KMS-11 (cell line): ENCODE data around the gene SCP2.
A peak's percentile ranks its signal among the peaks of the same experiment; 100 is the strongest.

Source experiments
- H2AFZ ChIP-seq: fragments of 200-600 bp; sonication (generic); 2 replicates; pipeline ENCODE4 v1.6.1; 2016; ENCODE audit warnings: antibody characterized with exemption, mixed run types, low read depth
- H3K27ac ChIP-seq: fragments of 200-600 bp; sonication (generic); 2 replicates; pipeline ENCODE4 v1.6.1; 2016; ENCODE audit warnings: mild to moderate bottlenecking, mixed run types
- H3K27me3 ChIP-seq: fragments of 200-600 bp; sonication (generic); 2 replicates; pipeline ENCODE4 v1.6.1; 2017; ENCODE audit warnings: mild to moderate bottlenecking, low read depth, mixed run types, moderate library complexity; ENCODE audit not compliant: insufficient read depth
- H3K36me3 ChIP-seq: fragments of 200-600 bp; sonication (generic); 2 replicates; pipeline ENCODE4 v1.6.1; 2017; ENCODE audit warnings: mild to moderate bottlenecking, mixed run types; ENCODE audit not compliant: insufficient read depth
- H3K4me1 ChIP-seq: fragments of 200-600 bp; sonication (generic); 2 replicates; pipeline ENCODE4 v1.6.1; 2016; ENCODE audit warnings: mild to moderate bottlenecking, low read depth, mixed run types; ENCODE audit not compliant: poor library complexity, severe bottlenecking
- H3K4me2 ChIP-seq: fragments of 200-600 bp; sonication (generic); 2 replicates; pipeline ENCODE4 v1.7.0; 2016; ENCODE audit warnings: mild to moderate bottlenecking, mixed run types
- H3K4me3 ChIP-seq: fragments of 200-600 bp; sonication (generic); IDR thresholded peaks from 2 replicates; pipeline ENCODE4 v1.6.1; 2017; ENCODE audit warnings: low read depth, low read length, mixed read lengths; ENCODE audit not compliant: insufficient read depth
- H3K79me2 ChIP-seq: fragments of 200-600 bp; sonication (generic); 2 replicates; pipeline ENCODE4 v1.6.1; 2016; ENCODE audit warnings: low read depth, mixed run types; ENCODE audit not compliant: insufficient read depth
- H3K9ac ChIP-seq: fragments of 200-600 bp; sonication (generic); 2 replicates; pipeline ENCODE4 v1.6.1; 2016; ENCODE audit warnings: mild to moderate bottlenecking, mixed run types
- H4K20me1 ChIP-seq: fragments of 200-600 bp; sonication (generic); 2 replicates; pipeline ENCODE4 v1.6.1; 2016; ENCODE audit warnings: mild to moderate bottlenecking, mixed run types; ENCODE audit not compliant: insufficient read depth
- TF ChIP-seq, protein P1 (sequence below): fragments of 200-600 bp; sonication (generic); conservative IDR thresholded peaks from 2 replicates; pipeline ENCODE4 v1.6.1; 2017; ENCODE audit warnings: low read depth, mild to moderate bottlenecking, antibody characterized with exemption, low read length, moderate library complexity, mixed read lengths

Gene SCP2, protein sequence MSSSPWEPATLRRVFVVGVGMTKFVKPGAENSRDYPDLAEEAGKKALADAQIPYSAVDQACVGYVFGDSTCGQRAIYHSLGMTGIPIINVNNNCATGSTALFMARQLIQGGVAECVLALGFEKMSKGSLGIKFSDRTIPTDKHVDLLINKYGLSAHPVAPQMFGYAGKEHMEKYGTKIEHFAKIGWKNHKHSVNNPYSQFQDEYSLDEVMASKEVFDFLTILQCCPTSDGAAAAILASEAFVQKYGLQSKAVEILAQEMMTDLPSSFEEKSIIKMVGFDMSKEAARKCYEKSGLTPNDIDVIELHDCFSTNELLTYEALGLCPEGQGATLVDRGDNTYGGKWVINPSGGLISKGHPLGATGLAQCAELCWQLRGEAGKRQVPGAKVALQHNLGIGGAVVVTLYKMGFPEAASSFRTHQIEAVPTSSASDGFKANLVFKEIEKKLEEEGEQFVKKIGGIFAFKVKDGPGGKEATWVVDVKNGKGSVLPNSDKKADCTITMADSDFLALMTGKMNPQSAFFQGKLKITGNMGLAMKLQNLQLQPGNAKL

DNA sequence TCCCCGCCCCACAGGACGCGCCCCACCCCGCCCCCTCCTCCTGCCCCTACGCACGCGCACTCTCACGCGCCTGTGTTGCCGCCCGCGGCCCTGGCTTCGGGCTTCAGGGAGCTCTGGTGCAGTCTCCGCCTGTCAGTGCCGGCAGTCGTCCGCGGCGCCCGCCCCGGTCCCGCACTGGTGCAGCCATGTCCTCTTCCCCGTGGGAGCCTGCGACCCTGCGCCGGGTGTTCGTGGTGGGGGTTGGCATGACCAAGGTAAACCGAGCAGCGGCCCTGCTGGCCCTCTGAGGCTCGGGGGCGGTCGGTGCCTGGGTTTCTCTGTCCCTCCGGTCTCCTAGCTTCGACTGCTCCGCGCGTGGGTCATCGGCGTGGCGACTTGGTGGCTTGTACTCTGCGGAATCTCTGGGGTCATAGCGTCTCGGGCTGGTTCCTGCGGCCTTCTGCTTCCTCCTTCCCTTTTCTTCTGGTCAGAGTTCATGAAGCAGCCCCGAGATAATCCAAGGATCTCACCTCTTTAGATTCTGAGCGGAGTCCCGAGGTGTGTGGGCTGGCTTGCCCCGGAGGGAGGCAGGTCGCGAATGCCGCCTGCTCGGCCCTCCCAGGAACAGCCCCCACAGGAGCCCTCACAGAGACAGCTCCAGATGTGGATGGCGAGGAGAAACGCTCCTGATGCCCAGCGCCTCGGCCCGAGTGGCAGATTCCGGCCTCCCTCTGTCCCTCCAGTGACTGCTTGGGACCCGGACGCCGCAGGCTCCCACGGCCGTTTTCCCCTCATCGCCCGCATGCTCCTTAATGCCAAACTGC, at the start of gene SCP2:
Gene SCP2 (plus strand): TSS at position 65 of the 803 bp plus-strand sequence. CDS start 121 bp downstream, at position 186.
- no peaks in the 10 kb centered on the region for H3K4me1 ChIP-seq
- peak within 1 kb of the TSS; percentile 85 for H2AFZ ChIP-seq
- H3K27me3 ChIP-seq = no peaks in the 10 kb centered on the region
- TF ChIP-seq, protein P1, sequence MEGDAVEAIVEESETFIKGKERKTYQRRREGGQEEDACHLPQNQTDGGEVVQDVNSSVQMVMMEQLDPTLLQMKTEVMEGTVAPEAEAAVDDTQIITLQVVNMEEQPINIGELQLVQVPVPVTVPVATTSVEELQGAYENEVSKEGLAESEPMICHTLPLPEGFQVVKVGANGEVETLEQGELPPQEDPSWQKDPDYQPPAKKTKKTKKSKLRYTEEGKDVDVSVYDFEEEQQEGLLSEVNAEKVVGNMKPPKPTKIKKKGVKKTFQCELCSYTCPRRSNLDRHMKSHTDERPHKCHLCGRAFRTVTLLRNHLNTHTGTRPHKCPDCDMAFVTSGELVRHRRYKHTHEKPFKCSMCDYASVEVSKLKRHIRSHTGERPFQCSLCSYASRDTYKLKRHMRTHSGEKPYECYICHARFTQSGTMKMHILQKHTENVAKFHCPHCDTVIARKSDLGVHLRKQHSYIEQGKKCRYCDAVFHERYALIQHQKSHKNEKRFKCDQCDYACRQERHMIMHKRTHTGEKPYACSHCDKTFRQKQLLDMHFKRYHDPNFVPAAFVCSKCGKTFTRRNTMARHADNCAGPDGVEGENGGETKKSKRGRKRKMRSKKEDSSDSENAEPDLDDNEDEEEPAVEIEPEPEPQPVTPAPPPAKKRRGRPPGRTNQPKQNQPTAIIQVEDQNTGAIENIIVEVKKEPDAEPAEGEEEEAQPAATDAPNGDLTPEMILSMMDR = no peak
- H3K9ac ChIP-seq = peak within 1 kb of the TSS; percentile 56; the same call in 1 of the 2 replicates
- peak within 1 kb of the TSS; percentile 70 for H3K4me3 ChIP-seq
- no peaks in the 10 kb centered on the region for H3K79me2 ChIP-seq
- H4K20me1 ChIP-seq = no peaks in the 10 kb centered on the region
- H3K36me3 ChIP-seq = no peaks in the 10 kb centered on the region
- peak within 1 kb of the TSS; percentile 73 for H3K4me2 ChIP-seq
- no peak within 1 kb of the TSS for H3K27ac ChIP-seq

DNA sequence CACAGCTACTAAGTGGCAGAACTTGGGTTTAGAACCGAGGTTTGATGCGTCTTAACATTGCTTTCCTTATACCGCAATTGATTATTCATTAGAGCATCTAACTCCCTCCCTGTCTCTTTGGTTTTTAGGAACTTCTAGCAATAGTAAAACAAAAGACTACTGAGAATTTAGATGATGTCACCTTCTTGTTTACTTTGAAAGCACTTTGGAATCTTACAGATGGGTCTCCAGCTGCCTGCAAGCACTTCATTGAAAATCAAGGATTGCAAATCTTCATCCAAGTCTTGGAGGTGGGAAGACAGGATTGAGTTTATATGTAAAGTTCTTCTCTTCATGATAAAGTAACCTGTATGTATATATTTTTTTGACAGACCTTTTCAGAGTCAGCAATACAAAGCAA, 49.5 kb upstream of the SCP2 start:
- no peaks in the 10 kb centered on the region for H3K27me3 ChIP-seq

DNA sequence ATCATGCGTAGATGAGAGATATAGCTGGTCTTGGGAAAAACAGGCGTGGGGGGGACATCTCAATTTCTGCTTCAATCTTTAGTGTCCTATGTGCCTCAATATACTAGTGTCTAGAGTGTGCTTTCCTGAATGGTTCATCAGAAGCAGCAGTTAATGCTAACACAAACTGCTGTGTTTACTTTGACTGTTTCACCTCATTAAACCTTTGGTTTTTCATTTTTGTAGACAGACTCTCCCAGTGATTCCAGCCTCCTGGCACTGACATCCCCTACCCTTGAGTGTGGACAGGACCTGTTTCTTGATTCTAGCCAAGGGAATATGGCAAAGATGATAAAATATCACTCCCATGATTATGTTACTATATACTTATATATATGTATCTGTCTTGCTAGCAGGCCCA, 46.9 kb upstream of the SCP2 start:
- Histone ChIP-seq H3K27ac (no peak overlapping the region), H3K4me3 (no peak overlapping the region), H3K27me3 (no peaks in the 10 kb centered on the region), H3K9ac (no peak overlapping the region), H4K20me1 (no peaks in the 10 kb centered on the region), H3K36me3 (peaks cover 9% of the 10 kb centered on the region; the same call in 1 of the 2 replicates), H3K79me2 (no peaks in the 10 kb centered on the region), H3K4me2 (no peak overlapping the region), H2AFZ (no peak overlapping the region), H3K4me1 (no peaks in the 10 kb centered on the region)
- TF ChIP-seq, protein P1 = no peak

More for the DNA sequence above, 49.5 kb upstream of the SCP2 start:
- no peak overlapping the region for H3K27ac ChIP-seq
- TF ChIP-seq, protein P1 = no peak
- H4K20me1 ChIP-seq = no peaks in the 10 kb centered on the region
- H3K4me3 ChIP-seq = no peak overlapping the region
- no peaks in the 10 kb centered on the region; the same call in 1 of the 2 replicates for H3K79me2 ChIP-seq
- H3K36me3 ChIP-seq = peaks cover 12% of the 10 kb centered on the region; the same call in 1 of the 2 replicates
- H2AFZ ChIP-seq = no peak overlapping the region
- H3K4me2 ChIP-seq = no peak overlapping the region
- H3K4me1 ChIP-seq = no peaks in the 10 kb centered on the region
- no peak overlapping the region for H3K9ac ChIP-seq

DNA sequence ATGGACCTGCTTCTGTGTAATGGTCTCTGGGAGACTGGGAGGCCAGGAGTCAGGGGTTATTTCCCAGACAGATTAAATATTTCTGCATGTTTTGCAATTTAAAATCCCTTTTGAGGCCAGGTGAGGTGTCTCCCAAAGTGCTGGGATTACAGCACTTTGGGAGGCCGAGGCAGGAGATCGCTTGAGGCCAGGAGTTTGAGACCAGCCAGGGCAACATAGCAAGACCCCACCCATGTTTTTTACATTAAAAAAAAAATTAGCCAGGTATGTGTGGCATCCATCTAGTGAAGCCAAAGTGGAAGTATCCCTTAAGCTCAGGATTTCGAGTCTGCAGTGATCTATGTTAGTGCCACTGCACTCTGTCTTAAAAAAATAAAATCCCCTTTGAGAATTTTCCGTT, 39.6 kb upstream of the SCP2 start:
- TF ChIP-seq, protein P1 = no peak
- no peaks in the 10 kb centered on the region for H3K27me3 ChIP-seq
- H3K27ac ChIP-seq = no peak overlapping the region
- no peak overlapping the region for H3K9ac ChIP-seq
- no peak overlapping the region for H3K4me2 ChIP-seq
- H3K79me2 ChIP-seq = no peaks in the 10 kb centered on the region
- H3K4me1 ChIP-seq = no peaks in the 10 kb centered on the region
- no peak overlapping the region for H2AFZ ChIP-seq
- H4K20me1 ChIP-seq = no peaks in the 10 kb centered on the region
- H3K36me3 ChIP-seq = peaks cover 28% of the 10 kb centered on the region
- no peak overlapping the region for H3K4me3 ChIP-seq
